GM10847 (cell line): ENCODE results near the gene MIS18A.

Experiments used
- POLR2A ChIP-seq: IDR thresholded peaks from 2 replicates; pipeline ENCODE4 v1.6.1; 2011; ENCODE audit not compliant: insufficient read length; ENCODE audit errors: extremely low read depth

MIS18A gene

GRCh38 chr21:32278518-32279376, at the start of gene MIS18A:
TSS of gene MIS18A (minus strand) at chr21:32279049. CDS start at chr21:32279014, 35 bp downstream.
- peak; percentile 61 for TF ChIP-seq POLR2A

GRCh38 chr21:32328595-32328994, 49.7 kb upstream of the MIS18A start:
- TF ChIP-seq POLR2A, result no peak

- no peak for TF ChIP-seq POLR2A
Observed at GRCh38 chr21:32325706-32326105, 46.9 kb upstream of the MIS18A start.

GRCh38 chr21:32322676-32323075, 43.8 kb upstream of the MIS18A start:
- TF ChIP-seq POLR2A, result no peak

- TF ChIP-seq POLR2A, result no peak
Observed at GRCh38 chr21:32322103-32322502, 43.3 kb upstream of the MIS18A start.

- no peak for TF ChIP-seq POLR2A
Observed at GRCh38 chr21:32321480-32321879, 42.6 kb upstream of the MIS18A start.

- TF ChIP-seq POLR2A, result no peak
Observed at GRCh38 chr21:32320726-32321125, 41.9 kb upstream of the MIS18A start.

GRCh38 chr21:32320059-32320458, 41.2 kb upstream of the MIS18A start:
- no peak for TF ChIP-seq POLR2A

GRCh38 chr21:32319012-32319411, 40.2 kb upstream of the MIS18A start:
- no peak for TF ChIP-seq POLR2A

- no peak for TF ChIP-seq POLR2A
Observed at GRCh38 chr21:32317726-32318125, 38.9 kb upstream of the MIS18A start.

GRCh38 chr21:32316361-32317215, 37.7 kb upstream of the MIS18A start:
- no peak for TF ChIP-seq POLR2A

- TF ChIP-seq POLR2A, result no peak
Observed at GRCh38 chr21:32315511-32316281, 36.8 kb upstream of the MIS18A start.

- TF ChIP-seq POLR2A, result no peak
Observed at GRCh38 chr21:32314806-32315205, 36.0 kb upstream of the MIS18A start.

- no peak for TF ChIP-seq POLR2A
Observed at GRCh38 chr21:32312976-32313375, 34.1 kb upstream of the MIS18A start.

GRCh38 chr21:32312326-32312725, 33.5 kb upstream of the MIS18A start:
- no peak for TF ChIP-seq POLR2A
